ENCODE results near the gene ITPR3.
"Not testable (repeated sequence)": the region's sequence is repeated elsewhere in the genome, so short reads cannot be mapped to it uniquely, and the experiment has no call there.

Gene ITPR3

GRCh38 chr6:33591424-33592032, 29.6 kb upstream of the ITPR3 start:
- DNase-seq, result no peak

- no peak for DNase-seq
Observed at GRCh38 chr6:33592280-33592594, 28.9 kb upstream of the ITPR3 start.

GRCh38 chr6:33592595-33593413, 28.3 kb upstream of the ITPR3 start:
- DNase-seq, result no peak

GRCh38 chr6:33593414-33593727, 27.8 kb upstream of the ITPR3 start:
- no peak for DNase-seq

- DNase-seq, result no peak
Observed at GRCh38 chr6:33595001-33595846, 25.9 kb upstream of the ITPR3 start.

- DNase-seq, result not testable (repeated sequence)
Observed at GRCh38 chr6:33596894-33597293, 24.2 kb upstream of the ITPR3 start.

GRCh38 chr6:33597551-33598322, 23.4 kb upstream of the ITPR3 start:
- no peak for DNase-seq

GRCh38 chr6:33599413-33599938, 21.6 kb upstream of the ITPR3 start:
- peak; percentile 71 for DNase-seq

GRCh38 chr6:33600761-33601160, 20.4 kb upstream of the ITPR3 start:
- DNase-seq, result no peak

- no peak for DNase-seq
Observed at GRCh38 chr6:33602180-33602579, 18.9 kb upstream of the ITPR3 start.

- DNase-seq, result no peak
Observed at GRCh38 chr6:33604941-33605854, 15.9 kb upstream of the ITPR3 start.

GRCh38 chr6:33606642-33607041, 14.5 kb upstream of the ITPR3 start:
- no peak for DNase-seq

GRCh38 chr6:33607126-33607783, 13.9 kb upstream of the ITPR3 start:
- DNase-seq, result no peak

- DNase-seq, result no peak
Observed at GRCh38 chr6:33607784-33608161, 13.3 kb upstream of the ITPR3 start.

GRCh38 chr6:33609019-33609418, 12.1 kb upstream of the ITPR3 start:
- DNase-seq, result no peak

- no peak for DNase-seq
Observed at GRCh38 chr6:33609528-33609927, 11.6 kb upstream of the ITPR3 start.

- DNase-seq, result no peak
Observed at GRCh38 chr6:33610067-33610466, 11.1 kb upstream of the ITPR3 start.

- no peak for DNase-seq
Observed at GRCh38 chr6:33610779-33611732, 10.1 kb upstream of the ITPR3 start.

GRCh38 chr6:33613146-33613794, 7.9 kb upstream of the ITPR3 start:
- DNase-seq, result no peak

- no peak for DNase-seq
Observed at GRCh38 chr6:33613795-33614168, 7.3 kb upstream of the ITPR3 start.

Measured in NCI-H2029 (cell line).